K562 (cell line): ENCODE results near the gene ADGRA1. TPM values are rescaled to one million over a fixed set of nuclear protein-coding genes. Genes with fewer than 3 reads are reported as not detected.

Source experiments
- ATAC-seq: fragments of 200-7000 bp; cut with Tn5 transposase; 3 replicates; pipeline ENCODE4 v1.9.1; 2020; ENCODE audit warnings: moderate library complexity
- BruUV-seq: library from RNA; stranded (reverse); fragments of 400-500 nt; replicated peaks from 2 replicates; lab custom pipeline; 2021; lab: Mats Ljungman, UMichigan
- CTCF ChIA-PET: fragments of 300-600 bp; formaldehyde crosslinking; extraction: SDS; loops from one replicate; lab custom pipeline; 2021; ENCODE audit warnings: low intra/inter-chr PET ratio; lab: Yijun Ruan, JAX
- POLR2A ChIA-PET: fragments of 300-600, 350-650 bp; sonication (Branson Sonifier 250); formaldehyde crosslinking; extraction: SDS; loops from one replicate; lab custom pipeline; 2021; ENCODE audit warnings: antibody characterized with exemption, inconsistent platforms; lab: Yijun Ruan, JAX
- DNase-seq, 4 experiments: peaks; one replicate each; pipeline versions ENCODE4 v3.0.0 to v3.0.0-alpha.2; 2011 to 2018; ENCODE audit warnings: low spot score in 3 of 4, mixed read lengths in 3 of 4; ENCODE audit errors: extremely low read depth in 1 of 4
- FAIRE-seq: peaks from 2 replicates; lab custom pipeline; 2011; peaks lifted over from hg19 to GRCh38; lab: Jason Lieb, UNC
- H2AFZ ChIP-seq: 2 replicates; pipeline ENCODE4 v1.6.0; 2011; ENCODE audit warnings: low read depth, low read length, control low read depth, inconsistent platforms
- H3K27ac ChIP-seq: fragments of 200-600 bp; 3 replicates; pipeline ENCODE4 v1.8.0; 2011; ENCODE audit warnings: low read depth, mild to moderate bottlenecking, control low read depth, inconsistent platforms, low read length, moderate library complexity, mixed read lengths; ENCODE audit errors: extremely low read depth
- H3K27me3 ChIP-seq, 2 experiments: fragments of 300-600 bp in 1 of 2; 2 replicates in 1 of 2; 3 replicates in 1 of 2; pipeline versions ENCODE4 v1.6.0 to v1.8.0; 2011; ENCODE audit warnings: inconsistent platforms in 2 of 2, low read length in 2 of 2, mild to moderate bottlenecking in 1 of 2, mixed read lengths in 1 of 2, moderate library complexity in 1 of 2; ENCODE audit not compliant: control insufficient read depth in 2 of 2, insufficient read depth in 2 of 2
- H3K36me3 ChIP-seq: fragments of 300-600 bp; 3 replicates; pipeline ENCODE4 v1.8.0; 2011; ENCODE audit warnings: mild to moderate bottlenecking, low read length, inconsistent platforms; ENCODE audit not compliant: control insufficient read depth, insufficient read depth
- H3K4me1 ChIP-seq, 2 experiments: fragments of 200-600 bp in 1 of 2; replicated peaks in 1 of 2; 2 replicates in 1 of 2; 3 replicates in 1 of 2; pipeline versions ENCODE4 v1.5.1 to v1.8.0; 2011; ENCODE audit warnings: inconsistent platforms in 2 of 2, low read length in 2 of 2, mild to moderate bottlenecking in 1 of 2, mixed read lengths in 1 of 2, moderate library complexity in 1 of 2; ENCODE audit not compliant: control insufficient read depth in 2 of 2, insufficient read depth in 2 of 2
- H3K4me2 ChIP-seq: 2 replicates; pipeline ENCODE4 v1.6.1; 2011; ENCODE audit warnings: low read length, control low read depth, inconsistent platforms, mixed read lengths; ENCODE audit not compliant: insufficient read depth
- H3K4me3 ChIP-seq: fragments of 200-600 bp; sonication (generic), shearing (Covaris generic); 2 replicates; pipeline ENCODE4 v1.5.1; 2016; ENCODE audit warnings: control low read depth, inconsistent platforms
- H3K79me2 ChIP-seq: fragments of 200-600 bp; 3 replicates; pipeline ENCODE4 v1.8.0; 2011; ENCODE audit warnings: low read length, inconsistent platforms; ENCODE audit not compliant: control insufficient read depth, insufficient read depth
- H3K9ac ChIP-seq, 2 experiments: 2 replicates each; pipeline versions ENCODE4 v1.6.0 to v1.6.1; 2011; ENCODE audit warnings: low read depth in 2 of 2, low read length in 2 of 2, control low read depth in 1 of 2, inconsistent platforms in 1 of 2, mild to moderate bottlenecking in 1 of 2, mixed read lengths in 1 of 2; ENCODE audit not compliant: insufficient read depth in 1 of 2
- H3K9me1 ChIP-seq: one replicate; pipeline ENCODE4 v1.6.0; 2011; ENCODE audit warnings: inconsistent platforms, mild to moderate bottlenecking, low read length, moderate library complexity; ENCODE audit not compliant: control insufficient read depth, insufficient read depth
- H3K9me3 ChIP-seq: replicated peaks from 2 replicates; pipeline ENCODE4 v1.5.1; 2011; ENCODE audit warnings: low read depth, low read length, inconsistent platforms; ENCODE audit not compliant: control insufficient read depth, insufficient read depth
- H4K20me1 ChIP-seq: replicated peaks from 2 replicates; pipeline ENCODE4 v1.6.1; 2011; ENCODE audit warnings: low read length, inconsistent platforms, mixed read lengths; ENCODE audit not compliant: control insufficient read depth, insufficient read depth
- CTCF ChIP-seq, 3 experiments: IDR thresholded peaks in 2 of 3; conservative IDR thresholded peaks in 1 of 3; 2 replicates each; pipeline ENCODE4 v1.5.1; 2011 to 2012; ENCODE audit warnings: low read length in 3 of 3, mild to moderate bottlenecking in 3 of 3, control low read depth in 2 of 3, improper control_type of control experiment in 1 of 3, inconsistent platforms in 1 of 3, low read depth in 1 of 3, mixed read lengths in 1 of 3, moderate library complexity in 1 of 3; ENCODE audit not compliant: insufficient read depth in 2 of 3
- ETS1 ChIP-seq: conservative IDR thresholded peaks from 2 replicates; pipeline ENCODE4 v1.6.1; 2011; ENCODE audit warnings: low read depth, mild to moderate bottlenecking, low read length; ENCODE audit not compliant: control insufficient read depth
- HDAC3 ChIP-seq: fragments of 450-650 bp; IDR thresholded peaks from 2 replicates; pipeline ENCODE4 v1.6.1; 2018; ENCODE audit warnings: borderline replicate concordance, mild to moderate bottlenecking, moderate library complexity; ENCODE audit not compliant: partially characterized antibody
- HIVEP1 ChIP-seq: fragments of 250-450 bp; sonication (Bioruptor Pico); IDR thresholded peaks from 2 replicates; pipeline ENCODE4 v1.4.0; 2020; ENCODE audit warnings: mild to moderate bottlenecking
- RBM17 ChIP-seq: fragments of 200-400 bp; formaldehyde crosslinking; IDR thresholded peaks from 2 replicates; pipeline ENCODE4 v1.6.1; 2017; ENCODE audit warnings: low read depth, mild to moderate bottlenecking, low read length, borderline replicate concordance
- SRSF7 ChIP-seq: fragments of 200-400 bp; formaldehyde crosslinking; optimal IDR thresholded peaks from 2 replicates; pipeline ENCODE3; 2017; ENCODE audit warnings: mild to moderate bottlenecking, low read depth, low read length
- TRIM25 ChIP-seq: fragments of 450-650 bp; IDR thresholded peaks from 2 replicates; pipeline ENCODE4 v1.7.0; 2016; ENCODE audit warnings: borderline replicate concordance
- TRIM28 ChIP-seq: fragments of 450-650 bp; IDR thresholded peaks from 2 replicates; pipeline ENCODE4 v1.6.1; 2017
- ZNF561 ChIP-seq: fragments of 450-650 bp; formaldehyde crosslinking; conservative IDR thresholded peaks from 2 replicates; pipeline ENCODE4 v1.4.0; 2020; ENCODE audit warnings: mild to moderate bottlenecking, moderate library complexity
- WGBS: fragments of 100-300 bp; shearing (Covaris generic); methylation state at CpG from one replicate; pipeline ENCODE4 v1.1.6; 2016; ENCODE audit warnings: low coverage, mixed read lengths; ENCODE audit not compliant: insufficient coverage; ENCODE audit errors: missing lambda C conversion rate; 5-methylcytosine and 5-hydroxymethylcytosine counted together
- in situ Hi-C: fragments of 300-500 bp; cut with MboI; formaldehyde crosslinking; loops from 4 replicates; pipeline ENCODE4 v1.15.0; 2018; ENCODE audit warnings: inconsistent platforms, mixed read lengths
- intact Hi-C: fragments of 100-400 bp; cut with micrococcal nuclease; formaldehyde crosslinking; loops from 2 replicates; pipeline ENCODE4 v1.14.2; 2022
- polyA plus RNA-seq, 8 experiments: library from polyadenylated mRNA; depleted of rRNA in 4 of 8; stranded (reverse) in 5 of 8; unstranded in 3 of 8; fragments of >200 nt; fragmentation: Nextera tagmentation in 2 of 8; fragmentation: Illumina TruSeq in 1 of 8; extraction: Ambion mirVana in 2 of 8; extraction: Trizol in 1 of 8; gene quantifications; 2 replicates each; pipeline versions ENCODE4 v1.2.1 to v1.2.3, GENCODE V29; 2011 to 2014; ENCODE audit warnings: inconsistent platforms in 1 of 8, missing spikeins in 1 of 8
- total RNA-seq, 7 experiments: library from RNA; depleted of rRNA in 6 of 7; stranded (reverse); fragments of >200 nt in 6 of 7; fragmentation: Illumina TruSeq in 2 of 7; extraction: Trizol in 2 of 7; gene quantifications; 2 replicates each; pipeline versions ENCODE4 v1.2.1 to v1.2.3, GENCODE V29; 2011 to 2021; ENCODE audit warnings: low replicate concordance in 1 of 7

Gene ADGRA1
- total and polyA plus RNA-seq, 9 of the 15 experiments (the other 6 are each of a cell fraction or from before 2014, with no cell fraction given) = not detected

- TF ChIP-seq TRIM25 (no peak), HIVEP1 (CRISPR knock-in tag) (no peak), RBM17 (no peak), ETS1 (no peak), TRIM28 (no peak)
Observed at GRCh38 chr10:133178357-133179127, 90.8 kb downstream of the ADGRA1 start (continued).

GRCh38 chr10:133179128-133179520 lies 91.4 kb downstream of the ADGRA1 start:
- in situ Hi-C loops (no loop called here), intact Hi-C loops (no loop called here)
- no peak overlapping the region for H2AFZ ChIP-seq
- no peaks in the 10 kb centered on the region; the same call in 1 of the 2 replicates for H3K9me3 ChIP-seq
- H3K27me3 ChIP-seq = peaks cover 0 to 42% of the 10 kb centered on the region in 2 experiments; a peak in 4 of 5 replicates
- H3K9ac ChIP-seq = no peak overlapping the region
- BruUV-seq = no TSS peak
- no peaks in the 10 kb centered on the region for H3K36me3 ChIP-seq
- ChIA-PET CTCF (no interaction called here), POLR2A (no interaction called here)
- ATAC-seq = no peak
- H3K9me1 ChIP-seq = no peaks in the 10 kb centered on the region
- no peaks in the 10 kb centered on the region for H4K20me1 ChIP-seq
- no peaks in the 10 kb centered on the region; a peak in 2 of 5 replicates for H3K4me1 ChIP-seq
- H3K79me2 ChIP-seq = no peaks in the 10 kb centered on the region
- no peak for TF ChIP-seq HDAC3
- no peak for TF ChIP-seq CTCF (IDR thresholded peaks at IDR 0.05 in 2 of 3, conservative IDR thresholded peaks at IDR 0.05 in 1 of 3; ENCODE audit: insufficient read depth in 2 of 3, low read depth in 1 of 3, low read length in 3 of 3)
- no peak for TF ChIP-seq ZNF561 (CRISPR knock-in tag)
- TF ChIP-seq SRSF7 = no peak
- no peak overlapping the region for H3K27ac ChIP-seq
- DNase-seq = no peak
- no peak overlapping the region for H3K4me3 ChIP-seq
- H3K4me2 ChIP-seq = no peak overlapping the region
- 1% methylated on average over 10 of the region's 11 CpGs for WGBS
- FAIRE-seq = no peak
